ENCODE results near the gene WASHC4. TPM values are rescaled to one million over a fixed set of nuclear protein-coding genes. Genes with fewer than 3 reads are reported as not detected.

Gene WASHC4, protein sequence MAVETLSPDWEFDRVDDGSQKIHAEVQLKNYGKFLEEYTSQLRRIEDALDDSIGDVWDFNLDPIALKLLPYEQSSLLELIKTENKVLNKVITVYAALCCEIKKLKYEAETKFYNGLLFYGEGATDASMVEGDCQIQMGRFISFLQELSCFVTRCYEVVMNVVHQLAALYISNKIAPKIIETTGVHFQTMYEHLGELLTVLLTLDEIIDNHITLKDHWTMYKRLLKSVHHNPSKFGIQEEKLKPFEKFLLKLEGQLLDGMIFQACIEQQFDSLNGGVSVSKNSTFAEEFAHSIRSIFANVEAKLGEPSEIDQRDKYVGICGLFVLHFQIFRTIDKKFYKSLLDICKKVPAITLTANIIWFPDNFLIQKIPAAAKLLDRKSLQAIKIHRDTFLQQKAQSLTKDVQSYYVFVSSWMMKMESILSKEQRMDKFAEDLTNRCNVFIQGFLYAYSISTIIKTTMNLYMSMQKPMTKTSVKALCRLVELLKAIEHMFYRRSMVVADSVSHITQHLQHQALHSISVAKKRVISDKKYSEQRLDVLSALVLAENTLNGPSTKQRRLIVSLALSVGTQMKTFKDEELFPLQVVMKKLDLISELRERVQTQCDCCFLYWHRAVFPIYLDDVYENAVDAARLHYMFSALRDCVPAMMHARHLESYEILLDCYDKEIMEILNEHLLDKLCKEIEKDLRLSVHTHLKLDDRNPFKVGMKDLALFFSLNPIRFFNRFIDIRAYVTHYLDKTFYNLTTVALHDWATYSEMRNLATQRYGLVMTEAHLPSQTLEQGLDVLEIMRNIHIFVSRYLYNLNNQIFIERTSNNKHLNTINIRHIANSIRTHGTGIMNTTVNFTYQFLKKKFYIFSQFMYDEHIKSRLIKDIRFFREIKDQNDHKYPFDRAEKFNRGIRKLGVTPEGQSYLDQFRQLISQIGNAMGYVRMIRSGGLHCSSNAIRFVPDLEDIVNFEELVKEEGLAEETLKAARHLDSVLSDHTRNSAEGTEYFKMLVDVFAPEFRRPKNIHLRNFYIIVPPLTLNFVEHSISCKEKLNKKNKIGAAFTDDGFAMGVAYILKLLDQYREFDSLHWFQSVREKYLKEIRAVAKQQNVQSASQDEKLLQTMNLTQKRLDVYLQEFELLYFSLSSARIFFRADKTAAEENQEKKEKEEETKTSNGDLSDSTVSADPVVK
- polyA plus RNA-seq (2012; ENCODE audit: missing spikeins), result 36.8 TPM

DNA sequence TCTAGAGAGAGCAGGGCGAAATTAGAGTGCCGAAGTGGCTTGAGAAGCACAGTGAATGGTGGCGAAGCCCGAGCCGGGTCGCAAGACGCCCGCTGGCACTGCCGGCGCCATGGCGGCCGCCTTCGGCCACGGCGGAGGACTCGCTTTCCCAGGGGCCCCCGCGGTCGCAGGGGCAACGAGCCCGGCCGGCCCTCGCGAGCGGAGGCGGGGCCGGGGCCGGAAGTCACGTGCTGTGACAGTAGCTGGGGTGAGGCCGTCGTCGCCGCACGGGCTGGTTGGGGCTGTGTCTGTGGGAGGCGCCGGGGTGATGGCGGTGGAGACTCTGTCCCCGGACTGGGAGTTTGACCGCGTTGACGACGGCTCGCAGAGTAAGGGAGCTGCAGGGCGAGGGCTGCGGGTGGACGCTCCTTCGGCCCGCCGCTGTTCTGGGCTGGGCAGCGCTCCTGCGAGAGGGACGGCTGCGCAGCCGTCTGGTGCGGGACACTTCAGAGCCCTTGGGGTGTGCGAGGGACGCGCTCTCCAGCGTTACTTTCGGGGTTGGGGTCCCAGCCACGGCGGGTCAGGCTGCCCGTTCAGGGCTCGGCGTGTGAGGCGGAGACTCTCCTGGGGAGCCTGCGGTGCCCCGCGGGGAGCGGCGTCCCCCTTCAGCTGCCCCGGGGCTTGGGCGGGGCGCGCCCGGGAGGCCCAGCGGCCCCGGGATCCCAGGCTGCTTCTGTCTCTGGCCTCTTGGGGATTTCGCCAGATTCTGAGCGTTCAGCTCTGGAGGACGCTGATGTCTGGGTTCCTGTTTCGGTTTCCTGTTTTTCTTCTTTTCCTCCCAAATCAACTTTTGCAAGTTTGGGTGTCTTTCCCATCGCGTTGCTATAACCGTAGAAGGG, at the start of gene WASHC4:
Gene WASHC4, plus strand, starts transcription at position 238 of the 878 bp plus-strand sequence. Its CDS starts 70 bp downstream, at position 308.
- TF ChIP-seq POLR2AphosphoS5 (IDR thresholded peaks at IDR 0.05; ENCODE audit: low read depth, low read length) (peak; percentile 97), TAF1 (IDR thresholded peaks at IDR 0.05; ENCODE audit: borderline replicate concordance, low read depth, low read length) (peak; percentile 95), POLR2A (IDR thresholded peaks at IDR 0.05; ENCODE audit: low read depth, low read length) (peak; percentile 99)
- DNase-seq (ENCODE audit: insufficient read length) (peak; percentile 91), FAIRE-seq (peak; percentile 98)

DNA sequence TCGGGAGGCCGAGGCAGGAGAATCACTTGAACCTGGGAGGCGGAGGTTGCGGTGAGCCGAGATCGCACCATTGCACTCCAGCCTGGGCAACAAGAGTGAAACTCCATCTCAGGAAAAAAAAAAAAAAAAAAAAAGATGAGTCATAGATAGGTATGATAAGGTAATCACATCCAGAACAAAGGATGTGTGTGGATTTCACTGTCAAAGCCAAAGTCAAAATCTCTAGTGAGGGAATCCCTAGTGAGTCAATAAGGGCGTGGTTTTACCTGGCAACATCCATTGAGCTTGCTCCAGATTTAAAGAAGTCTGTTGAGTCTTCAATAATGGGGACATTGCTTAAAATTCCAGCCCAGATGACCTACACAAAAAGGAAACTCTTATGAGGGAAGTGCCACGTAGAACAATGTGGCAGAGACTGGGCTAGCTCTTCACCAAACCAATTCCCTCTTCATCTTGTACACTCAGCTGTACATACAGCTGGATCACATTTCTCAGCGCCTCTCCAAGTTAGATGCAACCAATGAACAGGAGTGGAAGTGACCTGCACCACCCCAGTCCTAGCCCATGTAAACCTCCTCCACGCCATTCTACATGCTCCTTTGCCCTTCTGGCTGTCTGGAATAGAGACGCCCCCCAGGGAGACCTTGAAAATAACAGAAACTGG, 46.7 kb upstream of the WASHC4 start:
- DNase-seq (ENCODE audit: insufficient read length), result no peak

DNA sequence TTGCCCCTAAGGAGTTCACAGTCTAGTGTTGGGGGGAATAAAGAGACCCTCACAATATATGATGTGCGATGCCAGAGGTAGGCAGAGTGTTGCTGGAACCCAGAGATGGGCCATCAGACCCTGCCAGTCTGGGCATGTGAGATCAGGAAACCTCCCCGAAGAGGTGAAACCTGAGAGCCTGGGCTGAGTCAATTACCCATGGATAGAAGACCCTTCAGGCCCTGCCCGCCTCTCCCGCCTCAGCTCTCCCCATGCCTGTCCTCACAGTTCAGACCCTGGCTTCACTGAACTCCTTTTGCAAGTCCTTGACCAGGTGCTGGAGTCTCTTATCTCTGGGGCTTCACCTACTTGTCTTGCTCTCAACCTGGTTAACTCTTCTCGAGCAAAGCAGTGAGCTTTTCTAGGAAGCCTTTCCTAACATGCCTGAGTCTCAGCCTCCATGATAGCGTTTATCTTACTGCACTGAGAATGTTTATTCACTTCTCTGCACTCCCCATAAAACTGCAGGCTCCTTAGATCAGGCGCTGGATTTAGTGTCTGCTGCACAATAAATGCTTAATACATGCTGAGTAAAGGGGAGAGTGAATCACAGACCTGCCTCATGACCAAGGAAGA, 42.9 kb upstream of the WASHC4 start:
- TF ChIP-seq POLR2A (IDR thresholded peaks at IDR 0.05; ENCODE audit: low read depth, low read length) (no peak), TAF1 (IDR thresholded peaks at IDR 0.05; ENCODE audit: borderline replicate concordance, low read depth, low read length) (no peak), POLR2AphosphoS5 (IDR thresholded peaks at IDR 0.05; ENCODE audit: low read depth, low read length) (no peak)
- DNase-seq (ENCODE audit: insufficient read length) (no peak), FAIRE-seq (no peak)

More for the DNA sequence above, 46.7 kb upstream of the WASHC4 start:
- no peak for FAIRE-seq
- TF ChIP-seq POLR2AphosphoS5 (IDR thresholded peaks at IDR 0.05; ENCODE audit: low read depth, low read length), result no peak
- TF ChIP-seq TAF1 (IDR thresholded peaks at IDR 0.05; ENCODE audit: borderline replicate concordance, low read depth, low read length), result no peak
- TF ChIP-seq POLR2A (IDR thresholded peaks at IDR 0.05; ENCODE audit: low read depth, low read length), result no peak

DNA sequence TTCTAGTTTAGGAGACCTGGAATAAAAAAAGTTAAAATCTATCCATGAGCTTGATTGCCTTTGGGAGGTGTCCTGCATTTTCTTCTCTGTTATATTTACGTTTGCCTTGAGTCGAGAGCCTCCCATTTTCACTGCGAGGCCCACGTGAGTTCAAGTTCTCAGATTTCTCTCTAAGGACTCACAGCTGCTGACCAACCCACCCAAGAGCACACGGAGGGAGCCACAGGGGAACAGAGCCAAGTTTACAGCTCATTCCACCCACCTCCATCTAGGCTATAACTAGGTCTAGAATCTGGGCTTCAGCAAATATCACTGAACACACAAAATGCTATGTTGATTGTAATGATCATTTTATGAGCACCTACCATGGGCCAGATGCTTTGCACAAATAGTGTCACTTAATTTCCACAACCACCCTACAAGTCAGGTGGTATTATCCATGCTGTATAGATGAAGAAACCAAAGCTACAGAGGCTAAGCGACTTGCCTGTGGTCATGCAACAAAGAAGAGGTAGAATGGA, 40.0 kb upstream of the WASHC4 start:
- FAIRE-seq (no peak), DNase-seq (ENCODE audit: insufficient read length) (no peak)
- TF ChIP-seq POLR2A (IDR thresholded peaks at IDR 0.05; ENCODE audit: low read depth, low read length) (no peak), POLR2AphosphoS5 (IDR thresholded peaks at IDR 0.05; ENCODE audit: low read depth, low read length) (no peak), TAF1 (IDR thresholded peaks at IDR 0.05; ENCODE audit: borderline replicate concordance, low read depth, low read length) (no peak)

DNA sequence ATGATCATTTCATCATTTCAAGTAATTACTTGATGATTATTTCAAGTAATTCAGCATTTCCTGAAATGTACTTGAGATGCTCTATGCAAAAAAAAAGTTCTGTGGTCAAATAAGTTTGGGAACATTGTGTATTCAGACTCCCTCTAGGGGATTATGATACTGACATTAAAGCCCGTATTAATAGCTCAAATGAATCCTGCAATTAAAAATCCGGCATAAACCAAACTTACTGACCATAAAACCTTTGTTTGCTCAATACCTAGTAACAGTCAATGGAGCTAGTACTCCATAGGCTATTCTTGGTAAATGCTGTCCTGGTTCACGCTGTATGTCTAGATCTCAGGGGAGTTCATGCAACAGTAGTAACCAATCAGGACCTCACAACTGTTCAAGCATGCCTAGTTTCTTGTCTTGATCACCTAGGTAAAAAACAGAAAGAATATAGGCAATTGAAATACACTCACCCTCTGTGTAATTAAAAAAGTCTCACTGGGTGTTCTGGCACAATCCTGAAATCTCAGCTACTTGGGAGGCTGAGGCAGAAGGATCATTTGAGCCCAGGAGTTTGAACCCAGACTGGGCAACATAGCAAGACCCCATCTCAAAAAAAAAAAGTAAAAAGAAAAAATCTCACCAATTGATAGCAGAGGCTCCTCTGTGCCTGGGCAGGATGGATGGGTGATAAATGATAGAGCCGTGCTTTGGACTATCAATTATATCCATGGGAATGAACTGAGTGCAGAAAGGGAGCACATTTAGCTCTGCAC, 37.4 kb upstream of the WASHC4 start:
- FAIRE-seq (no peak), DNase-seq (ENCODE audit: insufficient read length) (no peak)
- no peak for TF ChIP-seq TAF1 (IDR thresholded peaks at IDR 0.05; ENCODE audit: borderline replicate concordance, low read depth, low read length)
- TF ChIP-seq POLR2A (IDR thresholded peaks at IDR 0.05; ENCODE audit: low read depth, low read length), result no peak
- no peak for TF ChIP-seq POLR2AphosphoS5 (IDR thresholded peaks at IDR 0.05; ENCODE audit: low read depth, low read length)

DNA sequence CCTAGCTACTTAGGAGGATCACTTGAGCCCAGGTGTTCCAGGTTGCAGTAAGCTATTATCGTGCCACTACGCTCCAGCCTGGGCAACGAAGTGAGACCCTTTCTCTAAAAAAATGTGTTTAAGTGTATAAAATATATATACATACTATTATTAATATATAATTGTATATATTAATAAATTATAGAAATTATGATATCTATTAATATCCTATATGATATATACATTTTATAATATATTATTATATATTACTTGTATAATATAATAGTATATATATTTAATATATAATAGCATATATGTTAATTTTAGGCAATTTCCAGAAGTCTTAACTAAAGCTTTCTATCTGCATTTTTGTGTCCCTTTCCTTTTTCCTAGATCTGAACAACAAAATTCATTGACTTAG, 35.5 kb upstream of the WASHC4 start:
- FAIRE-seq, result no peak
- no peak for DNase-seq (ENCODE audit: insufficient read length)

DNA sequence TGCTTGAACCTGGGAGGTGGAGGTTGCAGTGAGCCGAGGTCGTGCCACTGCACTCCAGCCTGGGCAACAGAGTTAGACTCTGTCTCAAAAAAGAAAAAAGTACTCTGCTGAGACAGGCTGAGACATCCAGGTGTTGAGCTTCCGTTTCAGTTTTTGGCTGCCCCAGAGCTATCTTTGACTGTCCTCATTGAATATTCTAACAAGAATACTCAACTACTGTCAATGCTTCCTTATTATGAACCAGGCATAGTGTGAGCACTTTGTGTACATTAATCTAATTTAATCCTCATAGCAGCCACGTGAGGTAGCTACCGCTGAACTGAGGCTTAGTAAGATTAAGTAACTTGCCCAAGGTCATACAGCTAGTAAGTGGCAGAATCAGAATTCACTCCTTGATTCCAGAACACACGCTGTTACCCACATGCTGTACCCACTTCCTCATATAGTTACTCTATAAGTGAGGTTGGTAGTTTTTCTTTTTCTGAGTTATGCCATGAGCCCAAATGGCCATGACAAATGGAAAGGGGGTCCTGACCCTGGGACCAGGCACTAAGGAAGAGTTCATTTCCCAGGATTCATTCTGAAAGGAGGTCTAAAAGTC, 34.5 kb upstream of the WASHC4 start:
- FAIRE-seq (no peak), DNase-seq (ENCODE audit: insufficient read length) (no peak)
- TF ChIP-seq POLR2AphosphoS5 (IDR thresholded peaks at IDR 0.05; ENCODE audit: low read depth, low read length) (no peak), POLR2A (IDR thresholded peaks at IDR 0.05; ENCODE audit: low read depth, low read length) (no peak), TAF1 (IDR thresholded peaks at IDR 0.05; ENCODE audit: borderline replicate concordance, low read depth, low read length) (no peak)

More for the DNA sequence above, 35.5 kb upstream of the WASHC4 start:
- TF ChIP-seq TAF1 (IDR thresholded peaks at IDR 0.05; ENCODE audit: borderline replicate concordance, low read depth, low read length) (no peak), POLR2A (IDR thresholded peaks at IDR 0.05; ENCODE audit: low read depth, low read length) (no peak), POLR2AphosphoS5 (IDR thresholded peaks at IDR 0.05; ENCODE audit: low read depth, low read length) (no peak)

DNA sequence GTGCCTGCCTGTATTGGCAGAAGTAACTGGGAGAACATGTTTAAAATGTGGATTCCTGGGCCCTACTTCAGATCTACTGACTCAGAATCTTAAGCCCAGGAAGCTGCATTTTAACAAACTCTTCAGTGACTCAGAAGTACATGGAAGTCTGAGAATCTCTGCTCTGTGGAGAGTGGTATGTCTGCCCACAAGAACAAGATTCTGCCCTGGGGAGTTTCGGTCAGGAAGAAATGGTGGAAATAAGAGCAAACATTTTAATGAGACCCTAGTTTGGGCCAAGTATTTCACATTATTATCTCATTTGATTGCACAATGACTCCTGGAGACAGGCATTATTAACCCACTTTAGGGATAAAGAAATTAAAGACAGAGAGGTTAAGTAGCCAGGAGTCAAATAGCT, 31.4 kb upstream of the WASHC4 start:
- no peak for FAIRE-seq
- no peak for TF ChIP-seq POLR2A (IDR thresholded peaks at IDR 0.05; ENCODE audit: low read depth, low read length)
- TF ChIP-seq POLR2AphosphoS5 (IDR thresholded peaks at IDR 0.05; ENCODE audit: low read depth, low read length), result no peak
- TF ChIP-seq TAF1 (IDR thresholded peaks at IDR 0.05; ENCODE audit: borderline replicate concordance, low read depth, low read length), result no peak
- no peak for DNase-seq (ENCODE audit: insufficient read length)
